HL-60 (cell line): ENCODE data around the gene COMP.

Experiments used
- DNase-seq, 2 experiments: peaks; one replicate each; pipeline ENCODE4 v3.0.0-alpha.2; 2010 to 2020; ENCODE audit warnings: low read depth in 1 of 2, low spot score in 1 of 2
- H3K27ac ChIP-seq: fragments of 250-450 bp; sonication (Bioruptor Pico); replicated peaks from 2 replicates; pipeline ENCODE4 v1.5.1; 2020; ENCODE audit warnings: mild to moderate bottlenecking, moderate library complexity
- H3K27me3 ChIP-seq: fragments of 250-450 bp; sonication (Bioruptor Pico); 2 replicates; pipeline ENCODE4 v1.5.1; 2021; ENCODE audit warnings: mild to moderate bottlenecking, moderate library complexity; ENCODE audit not compliant: insufficient read depth, poor library complexity, severe bottlenecking
- H3K4me3 ChIP-seq: replicated peaks from 2 replicates; pipeline ENCODE4 v1.5.1; 2011; ENCODE audit warnings: mild to moderate bottlenecking, control low read depth, low read length; ENCODE audit not compliant: insufficient read depth
- CTCF ChIP-seq: IDR thresholded peaks from one replicate; pipeline ENCODE4 v1.5.1; 2011; ENCODE audit warnings: low read length, control low read depth, inconsistent platforms; ENCODE audit not compliant: insufficient read depth
- GABPA ChIP-seq: IDR thresholded peaks from 2 replicates; pipeline ENCODE4 v1.6.1; 2012; ENCODE audit warnings: low read depth
- POLR2AphosphoS5 ChIP-seq: IDR thresholded peaks from 2 replicates; pipeline ENCODE4 v1.6.1; 2012; ENCODE audit warnings: low read depth
- SPI1 ChIP-seq: IDR thresholded peaks from 2 replicates; pipeline ENCODE4 v1.6.1; 2012; ENCODE audit warnings: low read depth, mild to moderate bottlenecking, borderline replicate concordance
- TF ChIP-seq, protein P1 (sequence below): IDR thresholded peaks from 2 replicates; pipeline ENCODE4 v1.6.1; 2012; ENCODE audit warnings: low read depth; ENCODE audit not compliant: insufficient replicate concordance

The COMP gene

GRCh38 chr19:18788529-18789421 lies 2.3 kb downstream of the COMP start:
- no peak for TF ChIP-seq CTCF
- TF ChIP-seq, protein P1, sequence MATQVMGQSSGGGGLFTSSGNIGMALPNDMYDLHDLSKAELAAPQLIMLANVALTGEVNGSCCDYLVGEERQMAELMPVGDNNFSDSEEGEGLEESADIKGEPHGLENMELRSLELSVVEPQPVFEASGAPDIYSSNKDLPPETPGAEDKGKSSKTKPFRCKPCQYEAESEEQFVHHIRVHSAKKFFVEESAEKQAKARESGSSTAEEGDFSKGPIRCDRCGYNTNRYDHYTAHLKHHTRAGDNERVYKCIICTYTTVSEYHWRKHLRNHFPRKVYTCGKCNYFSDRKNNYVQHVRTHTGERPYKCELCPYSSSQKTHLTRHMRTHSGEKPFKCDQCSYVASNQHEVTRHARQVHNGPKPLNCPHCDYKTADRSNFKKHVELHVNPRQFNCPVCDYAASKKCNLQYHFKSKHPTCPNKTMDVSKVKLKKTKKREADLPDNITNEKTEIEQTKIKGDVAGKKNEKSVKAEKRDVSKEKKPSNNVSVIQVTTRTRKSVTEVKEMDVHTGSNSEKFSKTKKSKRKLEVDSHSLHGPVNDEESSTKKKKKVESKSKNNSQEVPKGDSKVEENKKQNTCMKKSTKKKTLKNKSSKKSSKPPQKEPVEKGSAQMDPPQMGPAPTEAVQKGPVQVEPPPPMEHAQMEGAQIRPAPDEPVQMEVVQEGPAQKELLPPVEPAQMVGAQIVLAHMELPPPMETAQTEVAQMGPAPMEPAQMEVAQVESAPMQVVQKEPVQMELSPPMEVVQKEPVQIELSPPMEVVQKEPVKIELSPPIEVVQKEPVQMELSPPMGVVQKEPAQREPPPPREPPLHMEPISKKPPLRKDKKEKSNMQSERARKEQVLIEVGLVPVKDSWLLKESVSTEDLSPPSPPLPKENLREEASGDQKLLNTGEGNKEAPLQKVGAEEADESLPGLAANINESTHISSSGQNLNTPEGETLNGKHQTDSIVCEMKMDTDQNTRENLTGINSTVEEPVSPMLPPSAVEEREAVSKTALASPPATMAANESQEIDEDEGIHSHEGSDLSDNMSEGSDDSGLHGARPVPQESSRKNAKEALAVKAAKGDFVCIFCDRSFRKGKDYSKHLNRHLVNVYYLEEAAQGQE = no peak
- no peak for TF ChIP-seq SPI1
- no peak for TF ChIP-seq POLR2AphosphoS5
- no peak for TF ChIP-seq GABPA
- H3K4me3 ChIP-seq = no peak overlapping the region
- no peak overlapping the region for H3K27ac ChIP-seq
- peaks cover 69% of the 10 kb centered on the region for H3K27me3 ChIP-seq
- no peak for DNase-seq

DNA sequence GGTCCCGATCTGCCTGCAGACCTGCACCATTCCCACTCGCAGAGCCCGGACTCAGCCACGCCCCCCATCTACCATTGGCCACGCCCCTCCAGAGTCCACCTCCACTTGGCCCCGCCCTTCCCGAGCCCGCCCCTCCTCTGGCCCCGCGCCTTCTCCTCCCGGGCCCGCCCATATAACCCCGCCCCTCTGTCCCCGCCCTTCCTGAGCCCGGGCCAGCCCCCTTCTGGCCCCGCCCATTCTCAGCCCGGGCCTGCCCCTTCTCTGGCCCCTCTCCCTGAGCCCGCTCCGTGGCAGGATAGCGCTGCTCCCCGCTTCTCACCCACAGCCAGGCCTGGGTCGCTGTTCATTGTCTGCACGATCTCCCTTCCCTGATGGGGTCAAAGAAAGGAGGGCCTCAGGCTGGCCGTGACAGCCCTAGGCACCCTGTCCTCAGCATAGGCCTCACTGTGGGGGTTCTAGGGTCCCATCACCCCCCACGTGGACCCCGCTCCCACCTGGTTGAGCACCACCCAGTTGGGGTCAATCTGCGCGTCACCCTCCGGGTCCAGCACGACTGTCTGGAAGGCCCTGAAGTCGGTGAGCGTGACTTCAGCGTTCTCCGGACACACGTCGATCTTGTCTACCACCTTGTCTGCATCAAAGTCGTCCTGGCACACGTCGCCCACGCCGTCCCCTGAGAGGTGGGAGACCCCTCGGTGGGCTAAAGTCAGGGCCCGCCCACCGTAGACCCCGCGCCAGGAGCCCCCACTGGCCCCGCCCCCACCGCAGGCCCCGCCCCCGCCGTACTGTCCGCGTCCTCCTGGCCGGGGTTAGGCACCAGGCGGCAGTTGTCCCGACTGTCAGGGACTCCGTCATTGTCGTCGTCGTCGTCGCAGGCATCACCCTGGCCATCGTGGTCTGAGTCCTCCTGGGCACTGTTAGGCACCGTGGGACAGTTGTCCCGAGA lies 5.7 kb downstream of the COMP start:
- Histone ChIP-seq H3K4me3 (no peak overlapping the region), H3K27me3 (peaks cover 51% of the 10 kb centered on the region), H3K27ac (no peak overlapping the region)
- peak in 1 of 2 experiments; percentile 34 for DNase-seq
- no peak for TF ChIP-seq GABPA
- no peak for TF ChIP-seq SPI1

DNA sequence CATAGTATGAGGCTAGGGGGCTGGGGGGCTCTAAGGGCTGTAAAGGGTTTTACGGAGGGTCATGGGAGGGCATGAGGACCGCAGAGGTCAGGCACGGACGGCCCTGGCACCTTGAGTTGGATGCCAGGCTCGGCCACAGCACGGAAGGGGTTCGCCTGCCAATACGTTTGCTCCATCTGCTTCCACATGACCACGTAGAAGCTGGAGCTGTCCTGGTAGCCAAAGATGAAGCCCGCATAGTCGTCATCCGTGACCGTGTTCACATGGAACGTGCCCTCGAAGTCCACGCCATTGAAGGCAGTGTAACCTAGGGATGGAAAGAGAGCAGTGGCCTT lies 6.4 kb downstream of the COMP start:
- peaks cover 45% of the 10 kb centered on the region for H3K27me3 ChIP-seq
- no peak overlapping the region for H3K4me3 ChIP-seq
- H3K27ac ChIP-seq = no peak overlapping the region
- TF ChIP-seq SPI1 (no peak), CTCF (no peak), POLR2AphosphoS5 (no peak), GABPA (no peak)
- TF ChIP-seq, protein P1 = no peak
- no peak for DNase-seq
